MCF 10A (cell line): ENCODE data around the gene TYW5. TPM values are rescaled to one million over a fixed set of nuclear protein-coding genes. Genes with fewer than 3 reads are reported as not detected.

Source experiments
- BruUV-seq: library from RNA; stranded (reverse); fragments of 400-500 nt; replicated peaks from 2 replicates; lab custom pipeline; 2021; lab: Mats Ljungman, UMichigan
- CTCF ChIA-PET: fragments of 300-600 bp; sonication (Branson Sonifier 250); formaldehyde crosslinking; extraction: SDS; loops from one replicate; lab custom pipeline; 2021; ENCODE audit warnings: antibody characterized with exemption, inconsistent platforms; lab: Yijun Ruan, JAX
- POLR2A ChIA-PET: fragments of 300-600, 350-650 bp; sonication (Branson Sonifier 250); formaldehyde crosslinking; extraction: SDS; loops from one replicate; lab custom pipeline; 2020; ENCODE audit warnings: antibody characterized with exemption, inconsistent platforms; lab: Yijun Ruan, JAX
- DNase-seq: peaks from one replicate; pipeline ENCODE4 v3.0.0-alpha.2; 2018; ENCODE audit not compliant: unreplicated experiment
- H3K27ac Mint-ChIP-seq: one replicate; pipeline ENCODE4 v1.8.0; 2022; ENCODE audit warnings: mild to moderate bottlenecking, low read depth, mixed read lengths; ENCODE audit not compliant: unreplicated experiment
- H3K27me3 Mint-ChIP-seq: one replicate; pipeline ENCODE4 v1.8.0; 2022; ENCODE audit warnings: mixed read lengths; ENCODE audit not compliant: insufficient read depth, unreplicated experiment
- H3K36me3 Mint-ChIP-seq: one replicate; pipeline ENCODE4 v1.8.0; 2022; ENCODE audit warnings: mild to moderate bottlenecking, moderate library complexity, mixed read lengths; ENCODE audit not compliant: insufficient read depth, unreplicated experiment
- H3K4me1 Mint-ChIP-seq: one replicate; pipeline ENCODE4 v1.8.0; 2022; ENCODE audit warnings: mixed read lengths; ENCODE audit not compliant: insufficient read depth, unreplicated experiment
- H3K4me3 Mint-ChIP-seq: one replicate; pipeline ENCODE4 v1.8.0; 2022; ENCODE audit warnings: mild to moderate bottlenecking, moderate library complexity, mixed read lengths; ENCODE audit not compliant: unreplicated experiment
- H3K9me3 Mint-ChIP-seq: one replicate; pipeline ENCODE4 v1.8.0; 2022; ENCODE audit warnings: mixed read lengths; ENCODE audit not compliant: unreplicated experiment
- intact Hi-C: fragments of 100-400 bp; cut with micrococcal nuclease; formaldehyde crosslinking; loops from 2 replicates; pipeline ENCODE4 v1.14.1; 2022
- total RNA-seq: library from RNA; stranded (reverse); gene quantifications from 2 replicates; pipeline ENCODE4 v1.2.3, GENCODE V29; 2022
- TF ChIP-seq, protein P1 (sequence below): fragments of 200-600 bp; IDR thresholded peaks from one replicate; pipeline ENCODE4 v1.8.0; 2022; ENCODE audit warnings: antibody characterized with exemption, mild to moderate bottlenecking; ENCODE audit not compliant: unreplicated experiment

The TYW5 gene
- total RNA-seq, 1 experiment from 2014 or later, result 11.1 TPM

DNA sequence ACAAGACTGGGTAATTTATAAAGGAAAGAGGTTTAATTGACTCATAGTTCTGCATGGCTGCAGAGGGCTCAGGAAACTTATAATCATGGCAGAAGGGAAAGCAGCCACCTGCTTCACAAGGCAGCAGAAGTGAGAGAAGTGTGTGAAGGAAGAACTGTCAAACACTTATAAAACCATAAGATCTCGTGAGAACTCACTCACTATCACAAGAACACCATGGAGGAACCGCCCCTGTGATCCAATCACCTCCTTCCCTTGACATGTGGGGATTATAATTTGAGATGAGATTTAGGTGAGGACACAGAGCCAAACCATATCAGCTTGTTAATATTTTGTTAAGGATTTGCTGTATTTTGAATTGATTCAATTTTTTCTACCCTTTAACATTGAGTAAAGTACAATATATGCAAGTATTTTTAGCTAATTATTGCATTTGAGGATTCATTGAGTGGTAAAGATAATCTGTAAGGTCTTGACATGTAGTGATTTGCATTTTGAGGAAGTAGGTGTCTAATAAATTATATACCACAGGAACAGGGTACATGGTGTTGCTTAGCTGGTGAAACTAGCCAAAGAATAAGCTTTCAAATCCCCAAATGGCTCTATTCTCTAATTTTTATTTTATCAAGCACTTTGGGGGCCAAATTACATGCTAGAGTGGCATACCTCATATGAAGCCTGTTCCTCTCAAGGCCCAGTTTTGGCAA lies 48.1 kb downstream of the TYW5 start:
- Mint-ChIP-seq H3K9me3 (no peaks in the 10 kb centered on the region), H3K4me3 (no peak overlapping the region), H3K27me3 (no peaks in the 10 kb centered on the region), H3K27ac (no peak overlapping the region), H3K4me1 (peaks cover 10% of the 10 kb centered on the region), H3K36me3 (no peaks in the 10 kb centered on the region)
- ChIA-PET POLR2A (no interaction called here), CTCF (no interaction called here)
- no peak for DNase-seq
- intact Hi-C loops, result no loop called here
- TF ChIP-seq, protein P1, sequence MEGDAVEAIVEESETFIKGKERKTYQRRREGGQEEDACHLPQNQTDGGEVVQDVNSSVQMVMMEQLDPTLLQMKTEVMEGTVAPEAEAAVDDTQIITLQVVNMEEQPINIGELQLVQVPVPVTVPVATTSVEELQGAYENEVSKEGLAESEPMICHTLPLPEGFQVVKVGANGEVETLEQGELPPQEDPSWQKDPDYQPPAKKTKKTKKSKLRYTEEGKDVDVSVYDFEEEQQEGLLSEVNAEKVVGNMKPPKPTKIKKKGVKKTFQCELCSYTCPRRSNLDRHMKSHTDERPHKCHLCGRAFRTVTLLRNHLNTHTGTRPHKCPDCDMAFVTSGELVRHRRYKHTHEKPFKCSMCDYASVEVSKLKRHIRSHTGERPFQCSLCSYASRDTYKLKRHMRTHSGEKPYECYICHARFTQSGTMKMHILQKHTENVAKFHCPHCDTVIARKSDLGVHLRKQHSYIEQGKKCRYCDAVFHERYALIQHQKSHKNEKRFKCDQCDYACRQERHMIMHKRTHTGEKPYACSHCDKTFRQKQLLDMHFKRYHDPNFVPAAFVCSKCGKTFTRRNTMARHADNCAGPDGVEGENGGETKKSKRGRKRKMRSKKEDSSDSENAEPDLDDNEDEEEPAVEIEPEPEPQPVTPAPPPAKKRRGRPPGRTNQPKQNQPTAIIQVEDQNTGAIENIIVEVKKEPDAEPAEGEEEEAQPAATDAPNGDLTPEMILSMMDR, result no peak
- BruUV-seq, result no TSS peak

DNA sequence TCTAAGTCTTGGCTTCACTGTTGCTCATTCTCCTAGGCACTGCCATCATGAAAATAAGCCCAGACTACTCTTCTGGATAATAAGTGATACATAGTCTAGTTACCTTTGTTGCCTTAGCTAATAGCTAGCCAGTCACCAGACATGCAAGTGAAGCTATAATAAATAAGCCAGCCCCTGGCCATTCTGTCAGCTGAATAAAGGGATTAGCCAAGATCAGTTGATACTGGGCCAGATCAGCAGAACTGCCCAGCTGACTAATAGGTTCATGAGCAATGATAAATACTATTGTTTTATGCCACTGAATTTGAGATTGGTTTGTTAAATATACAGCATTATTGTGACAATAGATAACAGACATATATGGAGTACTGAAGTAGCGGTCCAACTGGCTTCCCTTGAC lies 52.2 kb downstream of the TYW5 start:
- Mint-ChIP-seq H3K9me3 (no peaks in the 10 kb centered on the region), H3K27ac (no peak overlapping the region), H3K4me1 (no peaks in the 10 kb centered on the region), H3K27me3 (no peaks in the 10 kb centered on the region), H3K36me3 (no peaks in the 10 kb centered on the region), H3K4me3 (no peak overlapping the region)
- ChIA-PET CTCF (interaction anchor here (1.8 kb wide), 1 partner anchor 23 kb away, joined by 3 read pairs; no protein-coding TSS in a partner anchor), POLR2A (no interaction called here)
- intact Hi-C loops, result no loop called here
- BruUV-seq, result no TSS peak
- no peak for DNase-seq
- TF ChIP-seq, protein P1, result no peak

DNA sequence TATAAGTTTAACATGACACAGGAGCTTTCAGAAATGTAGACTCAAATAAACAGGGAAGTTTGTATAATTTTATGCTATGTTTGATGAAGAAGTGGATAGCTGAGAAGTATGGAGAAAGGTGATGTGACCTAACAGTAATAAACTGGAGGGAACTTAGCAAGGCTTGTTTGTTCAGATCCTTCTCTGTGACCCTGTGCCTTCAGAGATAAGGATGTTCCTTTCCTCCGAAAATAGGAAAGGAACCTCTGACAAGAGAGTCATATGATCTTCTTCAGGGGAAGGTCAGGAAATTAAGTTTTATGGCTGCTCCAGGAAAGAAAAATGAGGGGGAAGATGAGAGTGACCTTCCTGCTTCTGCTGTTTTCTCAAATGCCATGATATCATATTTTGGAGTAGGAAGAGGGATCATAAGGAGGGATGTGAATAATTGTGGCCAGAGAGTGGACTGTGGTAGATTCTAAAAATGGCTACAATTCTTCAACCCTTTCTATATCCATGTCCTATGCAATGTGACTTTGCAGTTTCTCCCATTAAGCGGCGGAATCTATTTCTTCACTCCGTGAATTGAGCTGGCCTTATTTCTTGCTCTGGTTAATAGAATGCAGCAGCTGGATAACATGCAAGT lies 52.7 kb downstream of the TYW5 start:
- DNase-seq, result no peak
- POLR2A ChIA-PET, result no interaction called here
- H3K27me3 Mint-ChIP-seq, result no peaks in the 10 kb centered on the region
- CTCF ChIA-PET, result interaction anchor here (1.8 kb wide), 1 partner anchor 24 kb away, joined by 3 read pairs; no protein-coding TSS in a partner anchor
- TF ChIP-seq, protein P1, result no peak
- H3K36me3 Mint-ChIP-seq, result no peaks in the 10 kb centered on the region
- intact Hi-C loops, result no loop called here
- BruUV-seq, result no TSS peak
- H3K27ac Mint-ChIP-seq, result no peak overlapping the region
- H3K4me1 Mint-ChIP-seq, result no peaks in the 10 kb centered on the region
- no peaks in the 10 kb centered on the region for H3K9me3 Mint-ChIP-seq
- no peak overlapping the region for H3K4me3 Mint-ChIP-seq

DNA sequence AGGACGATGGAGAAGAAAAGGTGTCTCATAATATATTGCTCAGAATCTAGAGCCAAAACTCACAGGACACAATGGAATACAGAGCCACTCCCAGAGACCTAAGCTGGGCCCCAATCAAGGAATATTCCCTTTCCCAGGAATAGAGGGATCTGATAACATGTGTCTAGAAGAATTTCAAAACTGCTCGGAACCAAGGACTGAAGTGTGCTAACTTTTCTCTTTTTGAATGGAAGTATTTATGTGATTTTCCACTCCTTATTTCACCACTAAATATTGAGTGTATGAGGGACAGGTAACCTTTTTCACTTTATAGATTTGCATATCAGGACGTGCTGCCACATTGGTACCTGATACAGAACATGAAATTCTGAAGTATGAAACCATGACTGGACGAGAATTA lies 53.3 kb downstream of the TYW5 start:
- Mint-ChIP-seq H3K36me3 (no peaks in the 10 kb centered on the region), H3K27me3 (no peaks in the 10 kb centered on the region), H3K9me3 (no peaks in the 10 kb centered on the region), H3K27ac (no peak overlapping the region), H3K4me3 (no peak overlapping the region), H3K4me1 (no peaks in the 10 kb centered on the region)
- intact Hi-C loops, result no loop called here
- TF ChIP-seq, protein P1, result no peak
- BruUV-seq, result no TSS peak
- DNase-seq, result no peak
- ChIA-PET CTCF (interaction anchor here (0.6 kb wide), 2 partner anchors 41 to 416 kb away, joined by 3 read pairs; no protein-coding TSS in a partner anchor), POLR2A (no interaction called here)
